G401.6 (cell line): ENCODE data around the gene SMTNL1.
A peak's percentile ranks its signal among the peaks of the same experiment; 100 is the strongest.

Source experiments
- FAIRE-seq: peaks from 2 replicates; lab custom pipeline; 2012; peaks lifted over from hg19 to GRCh38; lab: Jason Lieb, UNC

Gene SMTNL1

GRCh38 chr11:57536947-57537619 lies at the start of gene SMTNL1:
Gene SMTNL1, plus strand, starts transcription at chr11:57537595. Its CDS starts 5,048 bp downstream, at chr11:57542643.
- no peak for FAIRE-seq

DNA sequence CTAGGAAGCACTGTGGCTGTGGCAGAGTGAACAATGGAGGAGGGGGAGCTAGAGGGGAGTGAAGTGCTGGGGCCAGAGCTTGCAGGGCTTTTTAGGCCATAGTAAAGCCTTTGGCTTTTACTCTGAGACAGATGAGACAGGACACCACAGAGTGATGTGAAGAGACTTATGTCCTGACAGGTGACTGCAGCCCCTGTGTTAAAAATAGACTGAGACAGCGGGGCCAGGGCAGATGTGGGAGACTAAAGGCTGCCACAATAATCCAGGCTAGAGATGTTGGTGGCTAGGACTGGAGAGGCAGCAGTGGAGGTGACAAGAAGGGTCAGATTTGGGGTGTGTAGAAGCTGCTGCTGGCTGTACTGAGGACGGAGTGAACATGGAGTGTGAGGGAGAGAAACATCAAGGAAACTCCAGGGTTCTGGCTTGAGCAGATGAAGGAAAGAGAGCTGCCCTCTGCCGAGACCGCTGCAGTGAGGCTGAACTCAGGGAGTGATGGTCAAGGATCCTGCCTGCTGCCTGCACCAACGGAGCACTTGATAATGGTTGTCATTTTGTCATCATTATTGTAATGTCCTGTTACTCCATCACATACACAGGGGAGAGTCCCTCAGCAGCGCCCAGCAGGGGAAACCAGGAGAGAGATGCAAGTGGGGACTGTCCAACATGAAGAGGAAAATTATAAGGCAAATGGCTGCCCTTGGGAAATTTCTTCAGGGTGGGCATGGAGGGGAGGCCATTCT lies 49.3 kb upstream of the SMTNL1 start:
- no peak for FAIRE-seq

- no peak for FAIRE-seq
Observed at GRCh38 chr11:57490456-57491248, 46.7 kb upstream of the SMTNL1 start.

DNA sequence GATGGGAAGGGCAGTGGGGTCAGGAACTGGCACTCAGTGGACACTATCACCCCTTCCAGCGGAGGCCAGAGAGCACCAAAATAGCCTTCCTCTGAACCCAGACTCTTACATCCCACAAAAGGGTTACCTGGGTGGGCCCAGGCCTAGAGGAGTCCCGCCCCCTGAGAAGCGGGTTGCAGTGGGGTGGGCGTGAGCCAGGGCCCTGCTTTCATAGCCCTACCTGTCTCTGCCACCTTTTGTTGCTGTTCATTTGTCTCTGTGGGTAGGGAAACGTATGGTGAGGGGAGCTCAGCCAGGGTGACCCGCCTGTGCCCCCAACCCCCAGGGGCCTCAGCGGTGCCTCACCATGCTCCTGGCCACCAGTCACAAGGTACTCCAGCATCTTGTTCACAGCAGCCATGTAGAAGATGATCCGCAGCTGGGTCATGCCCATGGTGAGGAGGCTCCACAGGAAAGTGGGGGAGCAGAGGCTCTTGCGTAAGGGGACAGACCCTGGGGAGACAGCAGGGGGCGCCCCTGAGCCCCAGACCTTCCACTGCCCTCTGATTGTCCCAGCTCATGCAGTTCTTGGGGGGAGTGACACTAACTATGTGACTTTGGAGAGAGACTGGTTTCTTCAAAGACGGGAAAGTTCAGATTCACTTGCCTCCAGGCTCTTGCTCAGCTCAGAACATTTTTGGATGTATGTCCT lies 45.9 kb upstream of the SMTNL1 start:
- FAIRE-seq, result no peak

- no peak for FAIRE-seq
Observed at GRCh38 chr11:57493507-57494503, 43.6 kb upstream of the SMTNL1 start.

GRCh38 chr11:57496109-57496820 lies 41.1 kb upstream of the SMTNL1 start:
- FAIRE-seq, result no peak

- FAIRE-seq, result no peak
Observed at GRCh38 chr11:57497303-57498247, 39.8 kb upstream of the SMTNL1 start.

DNA sequence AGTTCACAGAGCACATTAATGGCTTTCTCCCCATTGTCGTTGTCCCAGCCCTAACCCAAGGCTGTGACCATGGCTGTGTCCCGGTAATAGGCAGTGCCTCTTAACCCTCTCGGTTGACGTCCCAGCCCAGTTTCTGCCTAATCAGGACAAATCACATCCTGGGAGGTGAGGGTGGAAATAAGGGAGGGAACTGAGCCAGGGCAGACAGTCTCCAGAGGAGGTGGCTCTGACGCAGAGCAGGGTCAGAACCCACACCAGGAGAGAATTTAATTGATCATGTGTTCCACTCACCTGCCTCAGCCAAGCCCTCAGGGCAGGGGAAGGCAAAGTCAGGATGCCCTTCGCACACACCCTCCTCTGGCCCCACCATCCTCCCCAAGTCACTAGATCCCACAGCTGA lies 38.9 kb upstream of the SMTNL1 start:
- FAIRE-seq, result no peak

DNA sequence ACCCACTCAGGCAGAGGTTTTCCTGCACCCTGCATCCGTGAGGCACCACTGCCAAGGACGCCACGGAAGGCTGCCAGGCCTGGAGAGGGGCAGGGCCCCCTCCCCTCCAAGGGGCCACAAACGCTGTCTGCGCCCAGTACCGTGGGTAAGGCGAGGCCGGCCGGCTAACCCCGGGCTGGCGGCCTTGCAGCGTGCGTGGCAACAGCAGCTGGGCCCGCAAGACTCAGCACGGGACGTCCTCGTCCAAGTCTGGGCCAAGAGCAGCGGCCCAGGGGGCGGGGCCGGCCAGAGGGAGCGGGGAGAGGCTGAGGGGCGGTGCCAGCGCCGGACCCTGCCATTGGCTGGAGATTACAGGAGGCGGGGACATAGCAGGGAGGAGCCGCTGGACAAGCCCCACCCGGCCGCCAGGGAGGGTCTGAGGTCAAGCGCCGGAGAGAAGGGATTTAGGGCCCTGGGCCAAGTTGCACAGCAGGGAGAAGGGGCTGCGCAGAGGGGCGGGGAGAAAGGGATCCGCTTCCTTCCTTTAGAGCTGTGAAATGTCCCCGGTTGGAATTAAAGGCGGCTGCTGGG lies 37.9 kb upstream of the SMTNL1 start:
- FAIRE-seq, result peak; percentile 92

- FAIRE-seq, result no peak
Observed at GRCh38 chr11:57499983-57500461, 37.4 kb upstream of the SMTNL1 start.

GRCh38 chr11:57500515-57500914 lies 36.9 kb upstream of the SMTNL1 start:
- no peak for FAIRE-seq

DNA sequence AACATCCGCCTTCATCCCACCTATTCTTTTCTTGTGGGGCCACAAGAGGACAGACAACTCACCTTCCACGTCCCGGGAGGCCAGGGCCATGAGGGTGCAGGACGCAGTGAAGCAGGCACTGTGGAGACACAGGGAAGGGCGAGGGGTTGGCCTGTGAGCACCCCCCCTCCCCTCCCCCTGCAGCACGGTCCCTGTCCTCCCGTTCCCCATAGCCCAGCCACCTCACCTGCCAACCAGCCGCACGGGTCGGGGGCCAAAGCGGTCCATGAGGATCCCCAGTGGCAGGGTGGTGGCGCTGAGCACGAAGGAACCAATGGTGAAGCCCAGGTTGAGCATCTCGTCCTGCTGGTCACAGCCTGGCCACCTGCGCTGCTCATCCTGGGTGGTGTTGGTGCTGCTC lies 36.5 kb upstream of the SMTNL1 start:
- FAIRE-seq, result no peak

GRCh38 chr11:57501953-57502352 lies 35.4 kb upstream of the SMTNL1 start:
- no peak for FAIRE-seq

DNA sequence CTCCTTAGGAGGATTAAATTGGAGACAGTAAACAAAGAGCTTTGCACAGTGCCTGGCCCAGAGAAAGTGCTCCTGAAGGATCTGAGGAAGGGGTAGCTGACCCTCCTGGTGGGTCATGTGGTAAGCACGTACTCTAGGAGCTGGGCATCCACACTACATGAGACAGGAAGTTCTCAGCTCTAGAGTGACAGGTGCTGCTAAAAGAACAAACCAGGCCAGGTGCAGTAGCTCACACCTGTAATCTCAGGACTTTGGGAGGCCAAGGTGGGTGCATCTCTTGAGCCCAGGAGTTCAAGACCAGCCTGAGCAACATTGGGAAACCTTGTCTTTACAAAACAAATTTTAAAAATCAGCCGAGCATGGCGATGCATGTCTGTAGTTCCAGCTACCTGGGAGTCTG lies 35.0 kb upstream of the SMTNL1 start:
- no peak for FAIRE-seq

- FAIRE-seq, result no peak
Observed at GRCh38 chr11:57502870-57503269, 34.5 kb upstream of the SMTNL1 start.

DNA sequence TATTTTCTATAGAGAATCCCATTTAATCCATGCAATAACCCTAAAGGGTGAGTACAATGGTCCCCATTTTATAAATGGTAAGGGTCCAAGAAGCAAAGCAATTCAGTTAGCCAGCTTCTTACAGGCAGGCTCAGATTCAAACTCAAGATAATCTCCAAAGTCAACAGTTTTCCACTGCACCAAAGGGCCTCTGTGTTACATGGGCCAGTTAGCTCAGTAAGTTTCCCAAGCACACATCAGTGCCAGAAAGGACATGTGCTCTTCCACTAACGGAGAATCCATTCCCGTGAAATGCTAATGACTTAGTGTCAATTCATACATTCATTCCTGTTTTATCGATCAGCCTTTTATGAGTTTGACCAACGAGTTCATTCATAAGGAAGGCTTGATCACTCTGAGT lies 32.9 kb upstream of the SMTNL1 start:
- FAIRE-seq, result no peak

- FAIRE-seq, result no peak
Observed at GRCh38 chr11:57506522-57506921, 30.9 kb upstream of the SMTNL1 start.

DNA sequence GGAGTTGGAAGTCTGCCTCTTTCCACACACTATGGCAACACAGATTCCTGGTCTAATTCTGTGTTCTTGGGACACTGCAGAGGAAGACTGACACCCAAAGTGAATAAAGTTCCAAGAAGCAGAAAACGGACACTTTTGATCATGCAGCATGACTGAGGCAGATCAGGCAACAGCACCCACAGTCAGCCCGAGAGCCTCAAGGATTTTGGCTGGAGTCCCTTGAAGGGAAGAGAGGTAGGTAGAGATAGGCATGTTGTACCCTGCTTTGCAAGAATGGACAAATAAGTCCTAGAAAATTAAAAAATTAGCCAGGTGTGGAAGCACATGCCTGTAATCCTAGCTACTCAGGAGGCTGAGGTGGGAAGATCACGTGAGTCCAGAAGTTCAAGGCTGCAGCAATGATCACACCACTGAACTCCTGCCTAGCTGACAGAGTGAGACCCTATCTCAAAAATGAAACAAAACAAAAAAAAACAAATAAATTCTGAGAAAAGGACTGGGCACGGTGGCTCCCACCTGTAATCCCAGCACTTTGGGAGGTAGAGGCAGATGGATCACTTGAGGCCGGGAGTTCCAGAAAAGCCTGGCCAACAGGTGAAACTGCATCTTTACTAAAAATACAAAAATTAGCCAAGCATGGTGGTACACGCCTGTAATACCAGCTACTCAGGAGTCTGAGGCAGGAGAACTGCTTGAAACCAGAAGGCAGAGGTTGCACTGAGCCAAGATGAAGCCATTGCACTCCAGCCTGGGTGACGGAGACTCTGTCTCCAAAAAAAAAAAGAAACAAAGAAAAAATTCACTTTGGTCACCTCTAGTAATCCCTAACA lies 28.8 kb upstream of the SMTNL1 start:
- FAIRE-seq, result no peak
